CD4-positive, alpha-beta T cell treated with Interleukin-1 beta for 1 hour (primary cell): ENCODE data around the gene SLC25A19.
A peak's percentile ranks its signal among the peaks of the same experiment; 100 is the strongest.

Experiments
- DNase-seq, 2 donors: peaks; one replicate each; pipeline ENCODE4 v3.0.0-alpha.2; 2020 to 2022

Gene SLC25A19

GRCh38 chr17:75289115-75289831 lies at the start of gene SLC25A19:
SLC25A19 (minus strand) TSS chr17:75289433; CDS start chr17:75286764, 2,669 bp downstream.
- peak; percentile 97 to 98 for DNase-seq

- peak in 1 of 2 donors; percentile 10 for DNase-seq
These were observed 49.1 kb upstream of the SLC25A19 start for GRCh38 chr17:75338335-75338734.

GRCh38 chr17:75335315-75335714 lies 46.1 kb upstream of the SLC25A19 start:
- no peak for DNase-seq

- DNase-seq, result no peak
These were observed 45.5 kb upstream of the SLC25A19 start for GRCh38 chr17:75334723-75335122.

- DNase-seq, result no peak
These were observed 42.4 kb upstream of the SLC25A19 start for GRCh38 chr17:75331671-75332070.

- no peak for DNase-seq
These were observed 38.5 kb upstream of the SLC25A19 start for GRCh38 chr17:75327757-75328156.

- no peak for DNase-seq
These were observed 37.1 kb upstream of the SLC25A19 start for GRCh38 chr17:75326226-75326848.

- no peak for DNase-seq
These were observed 36.6 kb upstream of the SLC25A19 start for GRCh38 chr17:75325827-75326225.

- no peak for DNase-seq
These were observed 36.1 kb upstream of the SLC25A19 start for GRCh38 chr17:75325348-75325747.

GRCh38 chr17:75321506-75321905 lies 32.3 kb upstream of the SLC25A19 start:
- no peak for DNase-seq

GRCh38 chr17:75319904-75320691 lies 30.9 kb upstream of the SLC25A19 start:
- no peak for DNase-seq

- no peak for DNase-seq
These were observed 29.5 kb upstream of the SLC25A19 start for GRCh38 chr17:75318615-75319222.

GRCh38 chr17:75318211-75318610 lies 29.0 kb upstream of the SLC25A19 start:
- no peak for DNase-seq

GRCh38 chr17:75317671-75318070 lies 28.4 kb upstream of the SLC25A19 start:
- no peak for DNase-seq

- DNase-seq, result no peak
These were observed 27.0 kb upstream of the SLC25A19 start for GRCh38 chr17:75316253-75316652.

GRCh38 chr17:75315541-75316243 lies 26.5 kb upstream of the SLC25A19 start:
- no peak for DNase-seq

GRCh38 chr17:75313941-75314551 lies 24.8 kb upstream of the SLC25A19 start:
- DNase-seq, result peak in 1 of 2 donors; percentile 60

GRCh38 chr17:75308732-75309629 lies 19.7 kb upstream of the SLC25A19 start:
- DNase-seq, result no peak

- no peak for DNase-seq
These were observed 18.9 kb upstream of the SLC25A19 start for GRCh38 chr17:75307957-75308731.
